CD4-positive, alpha-beta T cell (primary cell): Measurements from ENCODE around the gene POLD1. TPM values are rescaled to one million over a fixed set of nuclear protein-coding genes. Genes with fewer than 3 reads are reported as not detected.

Source experiments
- ATAC-seq: fragments of 200-7000 bp; cut with Tn5 transposase; one replicate; pipeline ENCODE4 v1.10.0; 2022; ENCODE audit warnings: mild to moderate bottlenecking; ENCODE audit not compliant: poor library complexity
- CTCF ChIA-PET: fragments of 350-600 bp; sonication (Branson Sonifier 250); formaldehyde crosslinking; loops from one replicate; lab custom pipeline; 2021; ENCODE audit warnings: antibody characterized with exemption, inconsistent platforms; lab: Charles Lee
- POLR2A ChIA-PET: fragments of 350-600 bp; sonication (Branson Sonifier 250); formaldehyde crosslinking; loops from one replicate; lab custom pipeline; 2021; ENCODE audit warnings: antibody characterized with exemption, inconsistent platforms; lab: Charles Lee
- DNase-seq, 14 experiments: peaks; one replicate each; pipeline ENCODE4 v3.0.0-alpha.2; 2013 to 2020; ENCODE audit warnings: mixed read lengths in 2 of 14
- H3K27ac ChIP-seq, 2 donors: one replicate each; pipeline versions ENCODE4 v1.5.1 to v1.7.0; 2013; ENCODE audit warnings: low read length in 2 of 2, low read depth in 1 of 2, mild to moderate bottlenecking in 1 of 2
- H3K27me3 ChIP-seq, 2 experiments: 1 replicate in 1 of 2; 2 replicates in 1 of 2; pipeline versions ENCODE4 v1.6.1 to v1.7.0; 2013; ENCODE audit warnings: low read length in 2 of 2, control low read depth in 1 of 2, mild to moderate bottlenecking in 1 of 2, moderate library complexity in 1 of 2; ENCODE audit not compliant: insufficient read depth in 2 of 2, control insufficient read depth in 1 of 2
- H3K36me3 ChIP-seq: one replicate; pipeline ENCODE4 v1.6.1; 2013; ENCODE audit warnings: low read length, control low read depth; ENCODE audit not compliant: insufficient read depth
- H3K4me1 ChIP-seq: one replicate; pipeline ENCODE4 v1.6.1; 2013; ENCODE audit warnings: low read length, control low read depth; ENCODE audit not compliant: insufficient read depth
- H3K4me3 ChIP-seq: one replicate; pipeline ENCODE4 v1.5.1; 2013; ENCODE audit warnings: mild to moderate bottlenecking, low read length, moderate library complexity
- H3K9me3 ChIP-seq, 2 experiments: 1 replicate in 1 of 2; 2 replicates in 1 of 2; pipeline versions ENCODE4 v1.6.1 to v1.7.0; 2013; ENCODE audit warnings: low read length in 2 of 2, mild to moderate bottlenecking in 2 of 2, control low read depth in 1 of 2, moderate library complexity in 1 of 2; ENCODE audit not compliant: control insufficient read depth in 1 of 2, insufficient read depth in 1 of 2
- H3K27ac Mint-ChIP-seq: one replicate; pipeline ENCODE4 v1.8.0; 2020; ENCODE audit warnings: mixed read lengths
- H3K27me3 Mint-ChIP-seq: one replicate; pipeline ENCODE4 v1.8.0; 2021; ENCODE audit warnings: mixed read lengths
- H3K36me3 Mint-ChIP-seq: one replicate; pipeline ENCODE4 v1.8.0; 2021; ENCODE audit warnings: low read depth, mixed read lengths
- H3K4me1 Mint-ChIP-seq: one replicate; pipeline ENCODE4 v1.8.0; 2021; ENCODE audit warnings: low read depth, mixed read lengths
- H3K4me3 Mint-ChIP-seq: one replicate; pipeline ENCODE4 v1.8.0; 2020; ENCODE audit warnings: mild to moderate bottlenecking, mixed read lengths
- H3K9me3 Mint-ChIP-seq: one replicate; pipeline ENCODE4 v1.8.0; 2020; ENCODE audit warnings: mixed read lengths
- intact Hi-C, 2 experiments: fragments of 100-400 bp; cut with DNase I in 1 of 2; cut with micrococcal nuclease in 1 of 2; formaldehyde crosslinking; loops; one replicate each; pipeline versions ENCODE4 v1.15.1 to v1.9.0; 2023 to 2025; cut with DNase I, micrococcal nuclease
- total RNA-seq, 174 experiments: library from RNA in 2 of 174; stranded (reverse) in 2 of 174; gene quantifications; one replicate each; pipeline ENCODE4 v1.2.3 and lab custom pipeline; 2021 to 2026
- TF ChIP-seq, protein P1 (sequence below): fragments of 200-600 bp; IDR thresholded peaks from one replicate; pipeline ENCODE4 v1.8.0; 2022; ENCODE audit warnings: antibody characterized with exemption, mild to moderate bottlenecking

POLD1 gene
- total RNA-seq, 2 experiments from 2014 or later = 22.1 to 24.2 TPM

- Histone ChIP-seq H3K36me3 (peaks cover 58% of the 10 kb centered on the region), H3K27me3 (no peaks in the 10 kb centered on the region), H3K4me3 (no peak overlapping the region), H3K4me1 (peaks cover 38% of the 10 kb centered on the region), H3K27ac (no peak overlapping the region), H3K9me3 (no peaks in the 10 kb centered on the region)
- Mint-ChIP-seq H3K9me3 (no peaks in the 10 kb centered on the region), H3K4me1 (peaks cover 42% of the 10 kb centered on the region), H3K4me3 (peak overlapping the region; percentile 34), H3K36me3 (peaks cover 84% of the 10 kb centered on the region), H3K27me3 (peaks cover 6% of the 10 kb centered on the region), H3K27ac (peak overlapping the region; percentile 35)
- intact Hi-C loops = no loop called here
- ChIA-PET CTCF (no interaction called here), POLR2A (no interaction called here)
- TF ChIP-seq, protein P1, sequence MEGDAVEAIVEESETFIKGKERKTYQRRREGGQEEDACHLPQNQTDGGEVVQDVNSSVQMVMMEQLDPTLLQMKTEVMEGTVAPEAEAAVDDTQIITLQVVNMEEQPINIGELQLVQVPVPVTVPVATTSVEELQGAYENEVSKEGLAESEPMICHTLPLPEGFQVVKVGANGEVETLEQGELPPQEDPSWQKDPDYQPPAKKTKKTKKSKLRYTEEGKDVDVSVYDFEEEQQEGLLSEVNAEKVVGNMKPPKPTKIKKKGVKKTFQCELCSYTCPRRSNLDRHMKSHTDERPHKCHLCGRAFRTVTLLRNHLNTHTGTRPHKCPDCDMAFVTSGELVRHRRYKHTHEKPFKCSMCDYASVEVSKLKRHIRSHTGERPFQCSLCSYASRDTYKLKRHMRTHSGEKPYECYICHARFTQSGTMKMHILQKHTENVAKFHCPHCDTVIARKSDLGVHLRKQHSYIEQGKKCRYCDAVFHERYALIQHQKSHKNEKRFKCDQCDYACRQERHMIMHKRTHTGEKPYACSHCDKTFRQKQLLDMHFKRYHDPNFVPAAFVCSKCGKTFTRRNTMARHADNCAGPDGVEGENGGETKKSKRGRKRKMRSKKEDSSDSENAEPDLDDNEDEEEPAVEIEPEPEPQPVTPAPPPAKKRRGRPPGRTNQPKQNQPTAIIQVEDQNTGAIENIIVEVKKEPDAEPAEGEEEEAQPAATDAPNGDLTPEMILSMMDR = no peak
- DNase-seq (peak in 1 of 14 experiments; percentile 27), ATAC-seq (no peak)
These were observed 4.0 kb upstream of the POLD1 start for GRCh38 chr19:50380137-50380536.

GRCh38 chr19:50380751-50381151 is 3.4 kb upstream of the POLD1 start:
- Mint-ChIP-seq H3K4me1 (peaks cover 44% of the 10 kb centered on the region), H3K27me3 (peaks cover 6% of the 10 kb centered on the region), H3K9me3 (no peaks in the 10 kb centered on the region), H3K4me3 (peak overlapping the region; percentile 27), H3K36me3 (peaks cover 85% of the 10 kb centered on the region), H3K27ac (peak overlapping the region; percentile 44)
- ChIA-PET CTCF (no interaction called here), POLR2A (no interaction called here)
- Histone ChIP-seq H3K27me3 (no peaks in the 10 kb centered on the region), H3K4me1 (peaks cover 39% of the 10 kb centered on the region), H3K27ac (no peak overlapping the region), H3K36me3 (peaks cover 58% of the 10 kb centered on the region), H3K4me3 (no peak overlapping the region), H3K9me3 (no peaks in the 10 kb centered on the region)
- ATAC-seq (no peak), DNase-seq (peak in 1 of 14 experiments; percentile 27)
- intact Hi-C loops = no loop called here
- TF ChIP-seq, protein P1 = no peak

DNA sequence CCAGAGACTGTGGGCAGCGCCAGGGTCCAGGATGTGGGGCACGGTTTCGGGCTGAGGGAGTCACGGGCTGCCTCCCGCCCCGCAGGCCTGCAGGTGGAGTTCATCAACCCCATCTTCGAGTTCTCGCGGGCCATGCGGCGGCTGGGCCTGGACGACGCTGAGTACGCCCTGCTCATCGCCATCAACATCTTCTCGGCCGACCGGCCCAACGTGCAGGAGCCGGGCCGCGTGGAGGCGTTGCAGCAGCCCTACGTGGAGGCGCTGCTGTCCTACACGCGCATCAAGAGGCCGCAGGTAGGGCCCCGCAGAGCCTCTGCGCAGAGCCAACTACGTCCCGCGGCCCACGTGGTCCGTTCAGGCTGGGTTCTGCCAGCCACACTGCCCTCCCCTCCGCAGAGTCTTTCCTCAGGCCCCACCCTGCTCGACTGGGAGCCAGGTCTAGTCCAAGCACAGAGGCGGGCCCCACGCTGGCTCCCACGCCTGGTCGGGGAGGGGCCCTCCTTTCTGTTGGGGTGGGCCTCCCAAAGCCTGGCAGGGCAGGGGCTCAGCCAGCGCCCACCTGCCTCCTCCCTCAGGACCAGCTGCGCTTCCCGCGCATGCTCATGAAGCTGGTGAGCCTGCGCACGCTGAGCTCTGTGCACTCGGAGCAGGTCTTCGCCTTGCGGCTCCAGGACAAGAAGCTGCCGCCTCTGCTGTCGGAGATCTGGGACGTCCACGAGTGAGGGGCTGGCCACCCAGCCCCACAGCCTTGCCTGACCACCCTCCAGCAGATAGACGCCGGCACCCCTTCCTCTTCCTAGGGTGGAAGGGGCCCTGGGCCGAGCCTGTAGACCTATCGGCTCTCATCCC is 2.0 kb upstream of the POLD1 start:
- intact Hi-C loops = no loop called here
- peak in 2 of 14 experiments; percentile 21 to 47 for DNase-seq
- Histone ChIP-seq H3K4me3 (no peak overlapping the region), H3K9me3 (no peaks in the 10 kb centered on the region), H3K4me1 (peaks cover 32% of the 10 kb centered on the region), H3K27ac (no peak overlapping the region), H3K36me3 (peaks cover 58% of the 10 kb centered on the region), H3K27me3 (no peaks in the 10 kb centered on the region)
- POLR2A ChIA-PET = interaction anchor here (1.3 kb wide), 1 partner anchor 48 kb away, joined by 3 read pairs; no protein-coding TSS in a partner anchor
- CTCF ChIA-PET = no interaction called here
- H3K4me3 Mint-ChIP-seq = peak overlapping the region; percentile 63
- H3K36me3 Mint-ChIP-seq = peaks cover 75% of the 10 kb centered on the region
- peak overlapping the region; percentile 90 for H3K27ac Mint-ChIP-seq
- TF ChIP-seq, protein P1 = no peak
- H3K27me3 Mint-ChIP-seq = peaks cover 6% of the 10 kb centered on the region
- no peak for ATAC-seq
- peaks cover 35% of the 10 kb centered on the region for H3K4me1 Mint-ChIP-seq
- no peaks in the 10 kb centered on the region for H3K9me3 Mint-ChIP-seq
